ENCODE measurements around the gene FERMT2. TPM values are rescaled to one million over a fixed set of nuclear protein-coding genes. Genes with fewer than 3 reads are reported as not detected.

The FERMT2 gene
- 84.2 and 102 TPM in 2 replicates for total RNA-seq

DNA sequence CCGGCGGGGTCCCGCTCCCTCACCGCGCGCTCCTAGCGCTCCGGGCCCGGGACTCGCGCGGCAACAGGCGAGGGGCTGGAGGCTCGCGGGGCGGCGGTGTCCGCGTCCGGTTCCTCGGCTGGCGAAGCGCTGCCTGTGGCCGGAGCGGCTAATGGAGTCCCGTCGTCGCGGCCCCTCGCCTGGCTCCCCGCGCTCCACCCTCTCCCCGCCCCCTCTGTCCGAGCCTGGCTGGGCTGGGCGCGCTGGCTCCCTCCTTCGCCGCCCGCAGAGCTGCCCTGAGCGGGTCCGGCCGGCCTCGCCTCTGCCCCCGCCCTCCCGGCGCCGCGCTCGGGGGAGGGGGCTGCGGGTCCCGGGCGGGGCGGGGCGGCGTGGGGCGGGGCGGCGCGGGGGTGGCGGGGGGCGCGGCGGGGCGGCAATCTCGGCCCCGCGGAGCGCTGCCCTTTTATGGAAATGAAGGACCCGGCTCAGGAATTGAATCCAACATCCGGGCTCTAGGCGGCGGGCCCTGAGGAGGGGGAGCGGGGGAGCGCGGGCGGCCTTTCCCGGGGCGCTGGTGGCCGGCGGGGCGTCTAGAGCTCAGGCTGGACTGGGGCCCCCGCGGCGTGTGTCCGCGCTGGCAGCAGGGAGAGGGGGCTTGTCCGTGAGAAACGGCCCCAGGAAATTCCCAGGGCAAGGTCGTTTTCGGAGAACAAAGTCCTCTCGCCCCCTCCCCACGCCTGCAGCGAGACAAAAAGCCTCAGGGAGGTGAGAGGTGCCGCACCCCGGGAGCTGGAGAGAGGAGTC is at the start of gene FERMT2:
Gene FERMT2 (minus strand): TSS at position 153 of the 783 bp plus-strand sequence. CDS start 482 bp downstream, outside the sequence.
- DNase-seq, result peak; percentile 91

- DNase-seq, result no peak
These were observed 47.6 kb upstream of the FERMT2 start for GRCh38 chr14:52998376-52999015.

DNA sequence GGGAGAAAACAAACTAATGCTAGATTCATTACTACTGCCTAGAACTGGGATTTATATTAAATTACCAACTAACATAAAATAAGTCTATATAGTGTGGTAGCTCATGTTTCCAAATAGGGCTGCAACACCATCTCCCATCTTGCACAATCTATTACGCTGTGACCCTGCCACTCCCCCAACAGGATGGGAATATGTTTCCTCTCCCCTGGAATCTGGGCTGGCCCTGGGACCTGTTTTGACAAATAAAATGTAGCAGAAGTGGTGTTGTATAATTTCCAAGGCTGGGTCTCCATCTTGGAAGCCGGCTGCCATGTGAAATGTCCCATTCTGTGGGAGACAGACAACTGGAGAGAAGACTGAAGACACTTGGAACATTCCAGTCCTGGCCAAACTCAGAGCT is 45.6 kb upstream of the FERMT2 start:
- DNase-seq, result no peak

GRCh38 chr14:52995998-52996397 is 45.1 kb upstream of the FERMT2 start:
- no peak for DNase-seq

DNA sequence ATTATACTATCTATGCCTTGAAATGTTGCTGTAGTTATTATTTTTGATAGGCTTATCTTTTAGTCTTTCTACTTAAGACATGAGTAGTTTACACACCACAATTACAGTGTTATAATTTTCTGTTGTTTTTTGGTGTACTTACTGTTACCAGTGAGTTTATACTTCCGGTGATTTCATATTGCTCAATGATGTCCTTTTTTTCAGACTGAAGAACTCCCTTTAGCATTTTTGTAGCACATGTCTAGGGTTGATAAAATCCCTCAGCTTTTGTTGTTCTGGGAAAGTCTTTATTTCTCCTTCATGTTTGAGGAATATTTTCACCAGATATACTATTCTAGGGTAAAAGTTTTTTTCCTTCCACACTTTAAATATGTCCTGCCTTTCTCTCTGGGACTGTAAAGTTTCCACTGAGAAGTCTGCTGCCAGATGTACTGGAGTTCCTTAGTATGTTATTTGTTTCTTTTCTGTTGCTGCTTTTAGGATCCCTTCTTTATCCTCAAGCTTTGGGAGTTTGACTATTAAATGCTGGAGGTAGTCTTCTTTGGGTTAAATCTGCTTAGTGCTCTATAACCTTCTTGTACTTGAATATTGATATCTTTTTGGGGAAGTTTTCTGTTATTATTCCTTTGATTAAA is 41.5 kb upstream of the FERMT2 start:
- no peak for DNase-seq

DNA sequence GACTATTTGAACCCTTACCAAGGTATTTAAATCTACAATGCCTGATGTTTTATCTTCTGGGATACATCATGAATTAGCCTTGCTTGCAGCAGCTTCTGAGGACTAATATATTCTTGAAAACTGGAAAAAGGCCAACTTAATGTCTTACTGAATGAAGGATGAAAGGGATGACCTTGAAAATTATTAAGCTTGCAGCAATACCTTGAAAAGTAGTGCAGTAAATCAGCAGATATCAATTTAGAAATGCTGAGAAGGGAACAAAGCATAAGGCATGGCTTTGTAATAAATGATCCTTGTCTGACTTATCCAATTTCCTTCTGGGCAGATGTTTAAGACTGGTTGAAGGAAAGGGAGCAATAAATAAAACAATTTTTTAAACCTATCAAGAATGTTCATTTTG is 37.3 kb upstream of the FERMT2 start:
- no peak for DNase-seq

DNA sequence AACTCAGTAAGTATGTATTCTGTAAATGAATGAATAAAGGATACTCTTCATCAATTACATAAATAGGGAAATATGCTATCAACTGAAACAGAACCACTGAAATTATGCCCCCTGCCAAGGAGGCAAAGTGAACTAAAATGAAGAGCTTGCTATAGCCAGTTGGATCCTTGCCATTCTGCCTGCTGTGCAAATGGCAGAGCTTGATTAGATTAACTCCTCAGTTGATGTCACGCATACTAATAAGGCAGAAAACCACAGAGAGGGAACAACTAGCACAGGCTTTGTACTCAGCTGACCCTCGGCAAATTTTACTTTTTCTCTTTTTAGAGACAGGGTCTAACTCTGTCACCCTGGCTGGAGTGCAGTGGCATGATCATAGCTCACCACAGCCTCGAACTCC is 36.7 kb upstream of the FERMT2 start:
- DNase-seq, result no peak

- DNase-seq, result no peak
These were observed 36.2 kb upstream of the FERMT2 start for GRCh38 chr14:52987042-52987441.

DNA sequence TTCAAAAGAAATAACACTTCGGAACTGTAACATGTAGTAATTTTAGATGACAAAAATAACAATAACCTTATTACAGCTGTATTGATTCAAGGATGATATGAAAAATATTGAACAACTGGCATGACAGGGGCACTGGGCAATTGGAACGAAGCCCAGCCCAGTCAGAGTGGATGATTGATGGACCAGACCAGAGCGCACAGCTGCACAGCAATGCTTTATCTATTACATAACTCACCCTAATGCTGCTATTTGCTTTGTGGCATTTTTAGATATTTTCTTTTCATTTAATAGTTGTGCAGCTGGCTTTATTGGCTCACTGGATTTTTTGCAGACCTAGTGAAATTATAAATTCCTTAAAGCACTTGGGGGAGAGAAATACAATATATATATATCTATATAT is 26.9 kb upstream of the FERMT2 start:
- no peak for DNase-seq

DNA sequence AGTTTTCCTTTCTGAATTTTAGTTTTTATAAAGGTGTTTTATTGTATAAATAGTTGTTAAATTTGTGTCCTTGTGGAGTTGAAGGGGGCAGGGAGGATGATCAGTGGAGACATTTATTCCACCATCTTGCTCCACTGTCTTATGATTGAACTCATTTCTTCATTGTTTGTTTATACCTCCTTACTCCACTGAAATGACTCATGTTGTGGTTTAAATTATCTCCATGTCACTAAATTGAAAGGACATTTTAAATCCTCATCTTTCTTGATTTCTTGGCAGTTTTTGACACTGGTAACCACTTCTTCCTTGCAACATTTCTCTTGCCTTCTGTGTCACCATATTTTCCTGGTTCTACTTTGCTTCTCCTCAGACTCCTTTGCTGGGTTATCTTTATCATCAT is 23.6 kb upstream of the FERMT2 start:
- DNase-seq, result no peak

DNA sequence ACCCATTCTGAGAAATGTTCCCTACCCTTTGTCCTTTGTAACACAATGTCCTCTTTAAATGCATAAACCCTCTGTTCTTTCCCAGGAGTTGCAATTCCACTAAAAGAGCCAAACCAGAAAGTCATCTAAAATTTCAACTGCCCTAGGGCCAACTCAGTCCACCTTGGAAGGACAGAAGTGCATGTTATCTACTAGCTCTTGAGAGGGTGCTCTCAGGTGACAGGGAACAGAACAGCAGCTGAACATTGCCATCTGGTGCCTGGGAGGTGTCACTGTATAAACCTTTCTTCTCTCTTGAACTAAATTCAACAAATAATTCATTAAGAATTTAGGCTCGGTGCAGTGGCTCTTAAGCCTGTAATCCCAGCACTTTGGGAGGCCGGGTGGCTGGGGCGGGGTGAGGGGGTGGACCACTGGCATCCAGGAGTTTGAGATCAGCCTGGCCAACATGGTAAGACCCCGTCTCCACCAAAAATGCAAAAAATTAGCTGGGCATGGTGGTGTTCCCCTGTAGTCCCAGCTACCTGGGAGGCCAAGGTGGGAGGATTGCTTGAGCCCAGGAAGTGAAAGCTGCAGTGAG is 10.3 kb upstream of the FERMT2 start:
- DNase-seq, result peak; percentile 83

GRCh38 chr14:52960627-52961026 is 9.8 kb upstream of the FERMT2 start:
- peak; percentile 51 for DNase-seq

GRCh38 chr14:52954346-52955214 is 3.7 kb upstream of the FERMT2 start:
- DNase-seq, result no peak

DNA sequence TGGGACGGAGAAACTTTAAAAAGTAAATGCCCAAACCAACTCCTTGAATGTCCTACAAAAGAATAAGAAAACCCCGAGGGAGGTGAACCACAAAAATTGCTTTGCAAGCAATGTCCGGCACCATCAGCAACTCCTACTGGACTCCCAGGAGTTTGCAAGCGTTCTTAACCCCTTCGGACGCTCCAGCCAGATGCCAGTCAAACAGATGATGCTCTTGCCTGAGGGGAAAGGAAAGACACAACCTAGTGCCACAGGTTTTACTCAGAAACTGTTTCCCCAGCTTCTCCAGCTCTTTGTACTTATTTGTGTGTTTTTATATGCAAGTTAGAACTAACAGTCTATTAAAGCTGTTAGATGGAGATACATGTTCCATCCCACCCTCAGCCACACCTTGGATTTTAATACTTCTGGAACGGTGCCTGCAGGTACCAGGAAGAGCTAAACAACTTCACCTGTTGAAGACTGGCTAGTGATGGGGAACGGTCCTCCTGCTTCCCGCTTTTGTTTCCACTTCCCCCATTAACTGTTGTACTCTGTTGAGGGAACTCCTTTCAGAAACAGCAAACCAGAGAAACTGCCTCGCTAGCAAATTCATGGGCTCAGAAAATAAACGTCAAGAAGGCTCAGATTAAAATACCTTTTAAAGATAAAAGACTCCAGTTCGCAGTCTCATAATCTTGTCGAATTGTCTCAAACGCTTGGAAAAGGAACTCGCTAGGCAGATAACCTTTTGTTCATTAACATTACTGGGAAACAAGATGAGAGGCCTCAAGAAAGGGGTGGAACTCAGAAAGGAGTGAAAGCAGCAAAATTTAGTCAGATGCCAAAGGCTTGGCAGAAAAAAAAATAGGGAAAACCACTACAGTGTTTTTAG is 1.1 kb upstream of the FERMT2 start:
- peak; percentile 86 for DNase-seq

- DNase-seq, result peak; percentile 71
These were observed 396 bp downstream of the FERMT2 start for GRCh38 chr14:52950410-52950897.

DNA sequence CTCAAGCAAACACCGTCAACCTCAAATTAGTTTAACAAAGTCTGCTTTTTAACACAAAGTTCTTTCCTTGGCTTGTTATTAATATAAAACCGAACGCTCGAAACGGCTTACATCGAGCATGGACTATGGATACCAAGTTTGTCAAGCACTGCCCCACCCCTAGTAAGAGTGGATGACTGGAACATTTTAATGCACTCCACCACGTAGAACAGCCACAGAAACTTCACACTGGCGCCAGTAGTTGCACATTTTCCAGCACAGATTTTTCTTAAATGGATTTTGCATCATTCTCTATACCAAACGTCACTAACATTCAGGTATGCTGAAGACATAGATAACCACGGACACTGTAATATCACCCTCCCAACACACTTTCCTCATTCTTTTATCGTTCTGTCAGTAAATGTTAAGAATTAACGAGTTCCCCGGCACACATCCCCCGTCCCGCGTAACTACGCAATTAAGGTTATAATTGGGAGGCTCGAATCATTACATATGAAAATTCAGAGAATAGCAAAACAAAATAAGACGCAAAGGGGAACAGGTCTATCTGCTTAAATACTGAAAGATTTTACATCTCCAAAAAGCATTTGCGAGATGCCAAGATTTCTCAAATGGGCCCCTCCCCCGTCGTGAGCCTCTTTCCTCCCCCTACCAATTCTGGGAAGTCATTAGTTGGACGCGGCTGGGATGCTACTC is 990 bp downstream of the FERMT2 start:
- DNase-seq, result peak; percentile 56

DNA sequence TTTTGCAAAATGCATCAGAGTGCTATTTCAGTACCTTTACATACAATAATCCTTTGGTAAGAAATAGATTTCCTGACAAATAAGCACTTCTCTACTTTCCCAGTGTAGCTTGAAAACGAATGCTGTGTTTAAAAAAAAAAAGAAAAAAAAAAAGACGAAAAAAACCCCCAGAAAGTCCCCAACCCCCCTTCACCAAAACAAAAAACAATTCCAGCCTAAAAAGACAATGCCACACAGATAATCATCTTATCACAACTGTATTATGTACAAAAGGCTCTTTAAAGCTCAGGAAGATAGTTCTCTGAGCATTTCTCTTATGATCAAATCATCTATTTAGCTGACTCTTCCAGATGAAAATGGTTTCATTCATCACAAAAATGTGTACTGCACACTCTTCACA is 1.6 kb downstream of the FERMT2 start:
- DNase-seq, result no peak

DNA sequence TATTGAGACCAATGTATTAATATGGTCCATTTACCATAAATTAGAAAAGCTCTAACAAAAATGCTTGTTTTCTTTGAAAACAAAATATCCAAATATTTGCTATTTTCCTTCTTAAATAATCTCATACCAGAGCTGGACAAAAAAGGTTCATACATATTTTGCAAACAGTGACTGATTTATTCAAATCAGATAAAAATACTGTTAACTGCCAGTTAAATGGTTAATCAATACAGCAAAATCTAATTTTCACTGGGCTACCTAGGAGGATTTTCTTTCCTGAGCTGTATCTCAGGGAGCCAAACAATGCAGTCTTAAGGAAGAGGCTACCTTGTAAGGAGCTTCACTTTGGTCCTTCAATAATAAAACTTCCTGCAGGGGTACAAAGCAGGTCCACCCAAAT is 2.0 kb downstream of the FERMT2 start:
- no peak for DNase-seq

- no peak for DNase-seq
These were observed 2.8 kb downstream of the FERMT2 start for GRCh38 chr14:52948039-52948438.

DNA sequence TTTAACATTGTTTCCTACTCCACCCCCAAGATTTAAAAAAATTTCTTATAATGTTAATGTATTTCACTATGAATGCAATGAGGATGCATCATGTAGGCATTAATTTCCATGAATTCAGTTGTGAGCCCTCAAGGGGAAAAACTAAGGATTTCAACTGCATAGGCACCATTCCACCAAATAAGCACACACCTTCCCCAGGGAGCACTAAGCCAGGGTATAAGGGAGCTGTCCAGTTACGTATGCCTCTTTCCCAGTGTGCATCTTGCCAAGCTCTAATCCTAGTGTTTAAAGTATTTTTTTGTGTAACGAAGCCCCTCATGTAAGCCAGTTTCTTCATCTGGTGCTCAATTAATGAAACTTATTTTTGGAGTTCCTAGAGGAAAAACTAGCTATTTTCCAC is 6.6 kb downstream of the FERMT2 start:
- DNase-seq, result no peak

DNA sequence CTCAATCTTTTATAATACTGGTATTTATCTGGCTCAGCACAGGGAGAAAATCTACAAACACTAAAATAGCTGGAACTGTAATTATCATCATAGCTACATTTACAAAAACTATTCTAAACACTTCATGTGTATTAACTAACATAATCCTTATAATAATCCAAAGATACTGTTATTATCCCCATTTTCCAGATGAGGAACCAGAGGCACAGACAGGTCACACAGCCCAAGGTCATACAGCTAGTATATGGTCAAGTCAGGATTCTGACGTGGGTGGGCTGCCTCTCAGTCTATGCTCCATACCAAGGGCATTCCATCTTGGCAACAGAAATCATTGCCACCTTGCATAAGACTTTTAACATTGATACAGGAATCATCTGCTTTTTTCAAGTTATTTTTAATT is 11.4 kb downstream of the FERMT2 start:
- no peak for DNase-seq

Measured in dermis blood vessel endothelial cell (primary cell).